Naive thymus-derived CD8-positive, alpha-beta T cell (primary cell): ENCODE results near the gene CEP19. TPM values are rescaled to one million over a fixed set of nuclear protein-coding genes. Genes with fewer than 3 reads are reported as not detected.
"Not testable (repeated sequence)": the region's sequence is repeated elsewhere in the genome, so short reads cannot be mapped to it uniquely, and the experiment has no call there.

Experiments
- ATAC-seq, 2 donors: fragments of 150-1000 bp; cut with Tn5 transposase in 1 of 2; sonication (Bioruptor Pico), chemical (Tn5 transposase) in 1 of 2; 1 replicate in 1 of 2; 2 replicates in 1 of 2; pipeline ENCODE4 v1.10.0; 2021; ENCODE audit warnings: mild to moderate bottlenecking in 2 of 2, moderate library complexity in 2 of 2
- POLR2A ChIA-PET: fragments of 350-600 bp; sonication (Branson Sonifier 250); formaldehyde crosslinking; loops from one replicate; lab custom pipeline; 2021; ENCODE audit warnings: antibody characterized with exemption; lab: Charles Lee
- DNase-seq, 10 donors: peaks; one replicate each; pipeline versions ENCODE4 v3.0.0 to v3.0.0-alpha.2; 2020 to 2022
- H3K27ac Mint-ChIP-seq, 10 donors: one replicate each; pipeline ENCODE4 v1.8.0; 2020 to 2022; ENCODE audit warnings: mild to moderate bottlenecking in 10 of 10, mixed read lengths in 10 of 10, moderate library complexity in 4 of 10, inconsistent platforms in 1 of 10
- H3K27me3 Mint-ChIP-seq, 5 donors: one replicate each; pipeline ENCODE4 v1.8.0; 2021 to 2022; ENCODE audit warnings: mixed read lengths in 5 of 5
- H3K36me3 Mint-ChIP-seq, 3 donors: one replicate each; pipeline ENCODE4 v1.8.0; 2020 to 2022; ENCODE audit warnings: mixed read lengths in 3 of 3, mild to moderate bottlenecking in 2 of 3, inconsistent platforms in 1 of 3
- H3K4me1 Mint-ChIP-seq, 4 donors: one replicate each; pipeline ENCODE4 v1.8.0; 2021 to 2022; ENCODE audit warnings: mixed read lengths in 4 of 4
- H3K4me3 Mint-ChIP-seq, 10 donors: one replicate each; pipeline ENCODE4 v1.8.0; 2020 to 2022; ENCODE audit warnings: mild to moderate bottlenecking in 10 of 10, mixed read lengths in 10 of 10, moderate library complexity in 6 of 10, inconsistent platforms in 1 of 10
- H3K9me3 Mint-ChIP-seq, 9 donors: one replicate each; pipeline ENCODE4 v1.8.0; 2020 to 2022; ENCODE audit warnings: mixed read lengths in 9 of 9, mild to moderate bottlenecking in 3 of 9, inconsistent platforms in 1 of 9, moderate library complexity in 1 of 9
- polyA plus RNA-seq, 3 donors: library from polyadenylated mRNA; unstranded; fragments of 300-500 nt; fragmentation: Illumina TruSeq; gene quantifications; one replicate each; pipeline ENCODE4 v1.2.3, GENCODE V29; 2021
- total RNA-seq, 8 experiments: library from RNA in 2 of 8; stranded (reverse) in 2 of 8; gene quantifications; one replicate each; pipeline ENCODE4 v1.2.3 and lab custom pipeline; 2021 to 2026

Gene CEP19
- total RNA-seq (1 to 10 TPM; 4.6 to 5.1 TPM), polyA plus RNA-seq (1 to 10 TPM; 4.4 to 6.9 (median 4.6) TPM), total RNA-seq (lab: John Stamatoyannopoulos, UW) (4.7 to 20.7 (median 13.7) reads per million in 6 experiments)

GRCh38 chr3:196711838-196712513 is at the start of gene CEP19, which contains the start of gene PIGX:
CEP19 (minus strand) TSS chr3:196712250; CDS start chr3:196708657, 3,593 bp downstream.
PIGX (plus strand) TSS chr3:196712377.
- H3K36me3 Mint-ChIP-seq, result peaks cover 0 to 4% (median 0%) of the 10 kb centered on the region in 3 donors
- H3K27me3 Mint-ChIP-seq, result no peaks in the 10 kb centered on the region
- POLR2A ChIA-PET, result interaction anchor here (0.8 to 2.5 kb wide), 5 partner anchors 14 to 230 kb away, joined by 3 to 36 read pairs (median 5); partner anchors contain the start of genes NCBP2 and PAK2
- peak within 1 kb of the TSS; percentile 85 to 98 (median 95) for H3K4me3 Mint-ChIP-seq
- peak within 1 kb of the TSS; percentile 92 to 99 (median 98) for H3K27ac Mint-ChIP-seq
- H3K4me1 Mint-ChIP-seq, result peaks cover 7 to 40% (median 28%) of the 10 kb centered on the region in 4 donors
- DNase-seq, result peak; percentile 81 to 97 (median 92)
- ATAC-seq, result peak; percentile 88 to 90
- no peaks in the 10 kb centered on the region for H3K9me3 Mint-ChIP-seq

DNA sequence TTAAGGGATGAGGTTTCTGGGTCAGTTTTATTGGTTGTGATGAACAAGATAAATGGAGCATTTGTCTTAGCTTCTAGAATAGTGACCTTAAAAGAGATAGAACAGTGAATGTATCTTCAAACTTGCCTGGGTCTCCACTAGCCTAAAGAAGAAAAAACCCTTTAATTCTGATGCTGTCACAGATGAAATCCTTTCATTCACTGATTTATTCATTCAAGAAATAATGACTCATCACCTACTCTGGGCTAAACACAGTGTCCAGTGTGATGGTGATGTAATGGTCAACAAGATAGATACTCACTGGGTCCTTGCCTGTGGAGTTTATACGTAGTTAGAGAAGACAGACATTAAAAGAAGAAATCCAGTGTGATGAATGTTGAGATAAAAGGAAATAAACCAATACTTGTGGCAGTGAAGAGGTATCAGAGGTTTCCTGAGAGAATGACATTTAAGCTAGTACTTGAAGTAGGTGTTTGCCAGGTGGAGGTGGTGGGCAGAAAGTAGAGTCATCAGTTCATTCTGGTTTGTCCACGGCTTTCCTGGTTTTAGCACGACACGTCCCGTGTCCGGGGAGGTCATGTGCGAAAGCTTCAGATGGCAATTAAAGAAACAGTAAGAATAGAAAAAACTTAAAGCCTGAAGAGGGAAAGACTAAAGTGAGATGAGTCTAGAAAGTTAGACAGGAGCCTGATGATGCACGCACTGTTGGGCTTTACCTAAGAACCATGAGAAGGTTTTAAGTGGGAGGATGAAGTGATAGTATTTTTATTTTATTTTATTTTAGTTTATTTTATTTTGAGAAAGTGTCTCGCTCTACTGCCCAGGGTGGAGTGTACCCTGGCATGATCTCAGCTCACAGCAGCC is 46.1 kb upstream of the CEP19 start:
- peaks cover 0 to 26% (median 9%) of the 10 kb centered on the region in 9 donors for H3K9me3 Mint-ChIP-seq
- POLR2A ChIA-PET, result interaction anchor here (0.6 kb wide), 1 partner anchor 109 kb away, joined by 3 read pairs; no protein-coding TSS in a partner anchor
- H3K27me3 Mint-ChIP-seq, result no peaks in the 10 kb centered on the region
- ATAC-seq (peak; percentile 39 to 73), DNase-seq (peak in 1 of 10 donors; percentile 9)
- peaks cover 30 to 65% (median 60%) of the 10 kb centered on the region in 4 donors for H3K4me1 Mint-ChIP-seq
- H3K4me3 Mint-ChIP-seq, result peak overlapping the region in 8 of 10 donors; percentile 0 to 54 (median 30)
- peaks cover 9 to 42% (median 39%) of the 10 kb centered on the region in 3 donors for H3K36me3 Mint-ChIP-seq
- peak overlapping the region; percentile 20 to 86 (median 78) for H3K27ac Mint-ChIP-seq

DNA sequence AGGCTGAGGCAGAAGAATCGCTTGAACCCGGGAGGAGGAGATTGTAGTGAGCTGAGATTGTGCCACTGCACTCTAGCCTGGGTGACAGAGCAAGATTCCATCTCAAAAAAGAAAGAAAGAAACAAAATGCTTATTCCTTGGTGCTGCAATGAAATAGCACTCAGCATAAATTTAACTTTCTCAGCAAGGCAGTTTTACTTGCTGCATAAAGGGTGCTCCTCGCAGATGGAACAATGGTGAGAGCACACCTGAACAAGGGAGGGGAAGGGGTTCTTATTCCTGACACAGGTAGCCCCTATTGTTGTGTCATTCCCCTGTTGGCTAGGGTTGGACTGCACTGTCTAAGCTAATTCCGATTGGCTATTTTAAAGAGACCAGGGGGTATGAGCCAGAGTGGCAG is 44.7 kb upstream of the CEP19 start:
- Mint-ChIP-seq H3K27ac (peak overlapping the region in 6 of 10 donors; percentile 24 to 69 (median 47)), H3K4me3 (peak overlapping the region in 1 of 10 donors; percentile 6), H3K36me3 (peaks cover 9 to 46% (median 37%) of the 10 kb centered on the region in 3 donors), H3K9me3 (peaks cover 0 to 26% (median 9%) of the 10 kb centered on the region in 9 donors), H3K27me3 (no peaks in the 10 kb centered on the region), H3K4me1 (peaks cover 30 to 63% (median 59%) of the 10 kb centered on the region in 4 donors)
- DNase-seq (no peak), ATAC-seq (no peak)
- POLR2A ChIA-PET, result no interaction called here

DNA sequence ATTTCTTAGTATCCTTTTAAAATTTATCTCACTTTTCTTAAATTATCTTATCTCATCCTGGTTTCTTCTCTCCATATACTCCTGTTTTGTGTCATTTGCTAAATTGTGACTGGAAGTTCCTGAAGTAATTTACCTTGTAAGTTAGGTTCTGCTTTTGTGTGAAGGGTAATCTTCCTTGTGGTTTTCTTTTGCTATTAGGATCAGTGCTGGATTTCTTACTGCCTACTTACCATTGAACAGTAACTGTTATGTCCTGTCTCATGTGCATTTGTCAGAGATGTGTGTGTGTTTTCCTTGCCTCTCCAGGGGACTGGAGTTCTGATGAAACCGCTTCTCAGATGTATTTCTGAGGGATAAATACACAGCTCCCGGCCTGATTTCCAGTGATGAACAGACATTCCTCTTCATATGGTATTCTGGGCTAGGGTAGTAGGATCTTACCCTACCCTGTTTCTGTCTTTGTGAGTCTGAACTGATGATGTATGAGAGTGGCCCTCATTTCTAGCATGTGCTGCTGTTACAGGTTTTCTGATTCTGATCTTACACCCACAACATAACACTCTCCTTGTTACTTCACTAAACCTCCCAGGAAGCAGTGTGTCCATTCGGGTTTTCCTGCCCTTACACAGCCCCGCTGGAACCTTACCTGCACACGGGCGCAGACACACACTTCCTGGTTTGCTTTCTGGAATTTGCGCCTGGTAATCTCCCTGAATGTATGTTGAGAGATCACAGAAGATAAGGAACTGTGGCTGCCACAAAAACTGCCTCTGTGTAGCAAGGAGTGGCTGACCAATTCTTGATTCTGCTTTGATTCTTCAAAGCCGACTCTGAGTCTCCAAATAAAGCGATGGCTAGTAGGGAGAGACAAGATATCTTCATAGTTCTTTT is 42.3 kb upstream of the CEP19 start:
- peaks cover 9 to 57% (median 44%) of the 10 kb centered on the region in 3 donors for H3K36me3 Mint-ChIP-seq
- H3K27ac Mint-ChIP-seq, result peak overlapping the region; percentile 18 to 73 (median 42)
- H3K4me3 Mint-ChIP-seq, result peak overlapping the region in 4 of 10 donors; percentile 0 to 30 (median 8)
- POLR2A ChIA-PET, result no interaction called here
- peaks cover 0 to 26% (median 9%) of the 10 kb centered on the region in 9 donors for H3K9me3 Mint-ChIP-seq
- peak in 1 of 2 donors; percentile 16 for ATAC-seq
- DNase-seq, result no peak
- H3K27me3 Mint-ChIP-seq, result no peaks in the 10 kb centered on the region
- peaks cover 30 to 68% (median 62%) of the 10 kb centered on the region in 4 donors for H3K4me1 Mint-ChIP-seq

- POLR2A ChIA-PET, result no interaction called here
- H3K4me3 Mint-ChIP-seq, result no peak overlapping the region
- DNase-seq (no peak), ATAC-seq (no peak)
- H3K36me3 Mint-ChIP-seq, result peaks cover 13 to 68% (median 50%) of the 10 kb centered on the region in 3 donors
- peaks cover 0 to 26% (median 9%) of the 10 kb centered on the region in 9 donors for H3K9me3 Mint-ChIP-seq
- peak overlapping the region in 4 of 10 donors; percentile 26 to 54 (median 38) for H3K27ac Mint-ChIP-seq
- peaks cover 38 to 72% (median 67%) of the 10 kb centered on the region in 4 donors for H3K4me1 Mint-ChIP-seq
- H3K27me3 Mint-ChIP-seq, result no peaks in the 10 kb centered on the region
Measured at GRCh38 chr3:196753201-196753600, 41.2 kb upstream of the CEP19 start.

DNA sequence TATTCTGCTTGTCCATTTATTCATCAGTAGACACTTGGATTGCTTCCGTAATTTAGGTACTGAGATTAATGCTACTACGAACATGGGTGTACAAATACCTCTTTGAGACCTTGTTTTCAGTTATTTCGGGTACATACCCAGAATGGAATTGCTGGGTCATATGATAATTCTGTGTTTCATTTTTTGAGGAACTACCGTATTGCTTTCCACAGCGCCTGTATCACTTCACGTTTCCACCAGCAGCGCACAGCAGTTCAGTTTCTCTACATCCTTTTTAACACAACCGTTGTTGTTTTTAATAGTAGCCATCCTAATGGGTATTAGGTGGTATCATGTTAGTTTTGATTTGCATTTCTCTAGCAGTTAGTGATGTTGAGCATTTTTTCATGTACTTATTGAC is 37.1 kb upstream of the CEP19 start:
- ATAC-seq, result no peak
- Mint-ChIP-seq H3K9me3 (peaks cover 0 to 10% (median 0%) of the 10 kb centered on the region in 9 donors), H3K4me1 (peaks cover 23 to 70% (median 53%) of the 10 kb centered on the region in 4 donors), H3K4me3 (peak overlapping the region in 3 of 10 donors; percentile 12 to 20 (median 16)), H3K36me3 (peaks cover 10 to 63% (median 31%) of the 10 kb centered on the region in 3 donors), H3K27ac (peak overlapping the region in 4 of 10 donors; percentile 5 to 34 (median 22)), H3K27me3 (no peaks in the 10 kb centered on the region)
- POLR2A ChIA-PET, result interaction anchor here (0.6 kb wide), 1 partner anchor 316 kb away, joined by 3 read pairs; no protein-coding TSS in a partner anchor
- DNase-seq, result no peak

- H3K4me3 Mint-ChIP-seq, result peak overlapping the region in 3 of 10 donors; percentile 0 to 40 (median 37)
- POLR2A ChIA-PET, ATAC-seq, DNase-seq, H3K27me3 Mint-ChIP-seq, H3K9me3 Mint-ChIP-seq: not testable (repeated sequence)
- peaks cover 10 to 26% (median 17%) of the 10 kb centered on the region in 3 donors for H3K36me3 Mint-ChIP-seq
- H3K27ac Mint-ChIP-seq, result peak overlapping the region in 5 of 10 donors; percentile 12 to 71 (median 64)
- peaks cover 24 to 69% (median 40%) of the 10 kb centered on the region in 4 donors for H3K4me1 Mint-ChIP-seq
Measured at GRCh38 chr3:196743569-196743968, 31.5 kb upstream of the CEP19 start.

DNA sequence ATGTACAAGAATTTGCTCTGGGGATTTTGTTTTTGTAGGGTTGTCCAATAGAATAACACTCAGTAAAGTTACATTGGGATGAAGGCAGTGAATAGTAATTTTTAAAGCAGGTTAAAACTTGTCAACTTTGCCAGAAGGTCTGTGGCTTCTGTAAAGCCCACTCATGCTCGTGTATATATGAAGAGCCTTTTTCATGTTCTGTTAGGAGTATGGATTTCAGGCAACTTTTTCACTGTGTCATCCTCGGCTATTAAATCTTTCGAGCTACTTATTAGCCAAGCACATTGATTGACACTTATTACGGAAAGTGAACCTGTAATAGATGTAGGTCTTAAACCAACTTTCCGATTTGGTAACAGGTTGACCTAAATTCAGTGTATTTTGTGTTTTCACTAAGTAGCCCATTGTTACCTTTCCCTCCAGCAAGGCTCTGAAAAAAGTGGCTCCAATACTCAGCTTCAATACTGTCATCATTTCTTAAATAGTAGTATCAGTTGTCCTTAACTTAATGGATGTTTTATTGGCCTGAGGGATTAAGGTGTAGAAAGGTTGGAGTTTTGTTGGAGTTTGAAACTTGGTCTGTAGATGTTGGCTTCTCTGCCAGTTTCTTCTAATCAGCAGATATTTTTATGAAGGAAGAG is 29.3 kb upstream of the CEP19 start:
- Mint-ChIP-seq H3K36me3 (peaks cover 0 to 14% (median 6%) of the 10 kb centered on the region in 3 donors), H3K4me3 (peak overlapping the region; percentile 95 to 100 (median 98)), H3K9me3 (no peaks in the 10 kb centered on the region), H3K27me3 (no peaks in the 10 kb centered on the region), H3K27ac (peak overlapping the region; percentile 95 to 100 (median 99)), H3K4me1 (peaks cover 16 to 54% (median 31%) of the 10 kb centered on the region in 4 donors)
- no peak for DNase-seq
- ATAC-seq, result no peak
- POLR2A ChIA-PET, result interaction anchor here (1.0 to 3.0 kb wide), 8 partner anchors 29 to 228 kb away, joined by 3 to 36 read pairs (median 5); partner anchors contain the start of genes CEP19, FBXO45, NRROS and PIGX

- peak overlapping the region; percentile 95 to 100 (median 99) for H3K27ac Mint-ChIP-seq
Measured at GRCh38 chr3:196740481-196741248, 28.6 kb upstream of the CEP19 start.

More at GRCh38 chr3:196740481-196741248, 28.6 kb upstream of the CEP19 start:
- POLR2A ChIA-PET, result interaction anchor here (0.6 to 3.0 kb wide), 17 partner anchors 28 to 308 kb away, joined by 3 to 36 read pairs (median 4); partner anchors contain the start of genes CEP19, FBXO45, NCBP2 and NRROS
- ATAC-seq, result peak; percentile 29 to 67
- Mint-ChIP-seq H3K36me3 (peaks cover 0 to 7% (median 0%) of the 10 kb centered on the region in 3 donors), H3K4me3 (peak overlapping the region; percentile 95 to 100 (median 98)), H3K4me1 (peaks cover 16 to 47% (median 31%) of the 10 kb centered on the region in 4 donors), H3K9me3 (no peaks in the 10 kb centered on the region), H3K27me3 (no peaks in the 10 kb centered on the region)
- peak in 8 of 10 donors; percentile 32 to 80 (median 62) for DNase-seq
